K562 (cell line): Measurements from ENCODE around the gene OSGEP. TPM values are rescaled to one million over a fixed set of nuclear protein-coding genes. Genes with fewer than 3 reads are reported as not detected.

Experiments used
- ATAC-seq: fragments of 200-7000 bp; cut with Tn5 transposase; 3 replicates; pipeline ENCODE4 v1.9.1; 2020; ENCODE audit warnings: moderate library complexity
- BruUV-seq: library from RNA; stranded (reverse); fragments of 400-500 nt; replicated peaks from 2 replicates; lab custom pipeline; 2021; lab: Mats Ljungman, UMichigan
- CTCF ChIA-PET: fragments of 300-600 bp; formaldehyde crosslinking; extraction: SDS; loops from one replicate; lab custom pipeline; 2021; ENCODE audit warnings: low intra/inter-chr PET ratio; lab: Yijun Ruan, JAX
- POLR2A ChIA-PET: fragments of 300-600, 350-650 bp; sonication (Branson Sonifier 250); formaldehyde crosslinking; extraction: SDS; loops from one replicate; lab custom pipeline; 2021; ENCODE audit warnings: antibody characterized with exemption, inconsistent platforms; lab: Yijun Ruan, JAX
- DNase-seq, 4 experiments: peaks; one replicate each; pipeline versions ENCODE4 v3.0.0 to v3.0.0-alpha.2; 2011 to 2018; ENCODE audit warnings: low spot score in 3 of 4, mixed read lengths in 3 of 4; ENCODE audit errors: extremely low read depth in 1 of 4
- FAIRE-seq: peaks from 2 replicates; lab custom pipeline; 2011; peaks lifted over from hg19 to GRCh38; lab: Jason Lieb, UNC
- H2AFZ ChIP-seq: 2 replicates; pipeline ENCODE4 v1.6.0; 2011; ENCODE audit warnings: low read depth, low read length, control low read depth, inconsistent platforms
- H3K27ac ChIP-seq: fragments of 200-600 bp; 3 replicates; pipeline ENCODE4 v1.8.0; 2011; ENCODE audit warnings: low read depth, mild to moderate bottlenecking, control low read depth, inconsistent platforms, low read length, moderate library complexity, mixed read lengths; ENCODE audit errors: extremely low read depth
- H3K27me3 ChIP-seq, 2 experiments: fragments of 300-600 bp in 1 of 2; 2 replicates in 1 of 2; 3 replicates in 1 of 2; pipeline versions ENCODE4 v1.6.0 to v1.8.0; 2011; ENCODE audit warnings: inconsistent platforms in 2 of 2, low read length in 2 of 2, mild to moderate bottlenecking in 1 of 2, mixed read lengths in 1 of 2, moderate library complexity in 1 of 2; ENCODE audit not compliant: control insufficient read depth in 2 of 2, insufficient read depth in 2 of 2
- H3K36me3 ChIP-seq: fragments of 300-600 bp; 3 replicates; pipeline ENCODE4 v1.8.0; 2011; ENCODE audit warnings: mild to moderate bottlenecking, low read length, inconsistent platforms; ENCODE audit not compliant: control insufficient read depth, insufficient read depth
- H3K4me1 ChIP-seq, 2 experiments: fragments of 200-600 bp in 1 of 2; replicated peaks in 1 of 2; 2 replicates in 1 of 2; 3 replicates in 1 of 2; pipeline versions ENCODE4 v1.5.1 to v1.8.0; 2011; ENCODE audit warnings: inconsistent platforms in 2 of 2, low read length in 2 of 2, mild to moderate bottlenecking in 1 of 2, mixed read lengths in 1 of 2, moderate library complexity in 1 of 2; ENCODE audit not compliant: control insufficient read depth in 2 of 2, insufficient read depth in 2 of 2
- H3K4me2 ChIP-seq: 2 replicates; pipeline ENCODE4 v1.6.1; 2011; ENCODE audit warnings: low read length, control low read depth, inconsistent platforms, mixed read lengths; ENCODE audit not compliant: insufficient read depth
- H3K4me3 ChIP-seq: fragments of 200-600 bp; sonication (generic), shearing (Covaris generic); 2 replicates; pipeline ENCODE4 v1.5.1; 2016; ENCODE audit warnings: control low read depth, inconsistent platforms
- H3K79me2 ChIP-seq: fragments of 200-600 bp; 3 replicates; pipeline ENCODE4 v1.8.0; 2011; ENCODE audit warnings: low read length, inconsistent platforms; ENCODE audit not compliant: control insufficient read depth, insufficient read depth
- H3K9ac ChIP-seq, 2 experiments: 2 replicates each; pipeline versions ENCODE4 v1.6.0 to v1.6.1; 2011; ENCODE audit warnings: low read depth in 2 of 2, low read length in 2 of 2, control low read depth in 1 of 2, inconsistent platforms in 1 of 2, mild to moderate bottlenecking in 1 of 2, mixed read lengths in 1 of 2; ENCODE audit not compliant: insufficient read depth in 1 of 2
- H3K9me1 ChIP-seq: one replicate; pipeline ENCODE4 v1.6.0; 2011; ENCODE audit warnings: inconsistent platforms, mild to moderate bottlenecking, low read length, moderate library complexity; ENCODE audit not compliant: control insufficient read depth, insufficient read depth
- H3K9me3 ChIP-seq: replicated peaks from 2 replicates; pipeline ENCODE4 v1.5.1; 2011; ENCODE audit warnings: low read depth, low read length, inconsistent platforms; ENCODE audit not compliant: control insufficient read depth, insufficient read depth
- H4K20me1 ChIP-seq: replicated peaks from 2 replicates; pipeline ENCODE4 v1.6.1; 2011; ENCODE audit warnings: low read length, inconsistent platforms, mixed read lengths; ENCODE audit not compliant: control insufficient read depth, insufficient read depth
- ATF3 ChIP-seq, 2 experiments: fragments of 450-650 bp in 1 of 2; sonication (generic) in 1 of 2; formaldehyde crosslinking in 1 of 2; IDR thresholded peaks in 1 of 2; conservative IDR thresholded peaks in 1 of 2; 2 replicates each; pipeline versions ENCODE4 v1.6.1 to v1.8.1; 2016 to 2023; ENCODE audit warnings: mild to moderate bottlenecking in 2 of 2, moderate library complexity in 2 of 2, inconsistent platforms in 1 of 2, missing genetic modification reagents in 1 of 2
- RB1 ChIP-seq: fragments of 450-650 bp; IDR thresholded peaks from 2 replicates; pipeline ENCODE4 v1.6.1; 2017; ENCODE audit warnings: low read depth, mild to moderate bottlenecking
- RFX1 ChIP-seq: fragments of 450-650 bp; IDR thresholded peaks from 2 replicates; pipeline ENCODE4 v1.6.1; 2016; ENCODE audit warnings: mild to moderate bottlenecking, moderate library complexity
- SAP30 ChIP-seq: fragments of 200-600 bp; sonication (generic); IDR thresholded peaks from 2 replicates; pipeline ENCODE4 v1.6.1; 2012; ENCODE audit warnings: borderline replicate concordance, low read depth, mild to moderate bottlenecking, moderate library complexity, low read length, control low read depth, inconsistent platforms; ENCODE audit not compliant: insufficient read depth, poor library complexity, severe bottlenecking
- SIN3A ChIP-seq, 2 experiments: fragments of 150-350 bp in 1 of 2; IDR thresholded peaks; 2 replicates each; pipeline ENCODE4 v1.6.1; 2011 to 2016; ENCODE audit warnings: borderline replicate concordance in 2 of 2, low read depth in 2 of 2, low read length in 2 of 2, mild to moderate bottlenecking in 2 of 2, moderate library complexity in 2 of 2; ENCODE audit not compliant: control insufficient read depth in 1 of 2
- STAT6 ChIP-seq: sonication (generic); formaldehyde crosslinking; IDR thresholded peaks from 2 replicates; pipeline ENCODE4 v1.8.1; 2023; ENCODE audit warnings: mild to moderate bottlenecking, missing genetic modification reagents
- whole genome bisulfite sequencing: fragments of 100-300 bp; shearing (Covaris generic); methylation state at CpG from one replicate; pipeline ENCODE4 v1.1.6; 2016; ENCODE audit warnings: low coverage, mixed read lengths; ENCODE audit not compliant: insufficient coverage; ENCODE audit errors: missing lambda C conversion rate; 5-methylcytosine and 5-hydroxymethylcytosine counted together
- in situ Hi-C: fragments of 300-500 bp; cut with MboI; formaldehyde crosslinking; loops from 4 replicates; pipeline ENCODE4 v1.15.0; 2018; ENCODE audit warnings: inconsistent platforms, mixed read lengths
- intact Hi-C: fragments of 100-400 bp; cut with micrococcal nuclease; formaldehyde crosslinking; loops from 2 replicates; pipeline ENCODE4 v1.14.2; 2022
- polyA plus RNA-seq, 8 experiments: library from polyadenylated mRNA; depleted of rRNA in 4 of 8; stranded (reverse) in 5 of 8; unstranded in 3 of 8; fragments of >200 nt; fragmentation: Nextera tagmentation in 2 of 8; fragmentation: Illumina TruSeq in 1 of 8; extraction: Ambion mirVana in 2 of 8; extraction: Trizol in 1 of 8; gene quantifications; 2 replicates each; pipeline versions ENCODE4 v1.2.1 to v1.2.3, GENCODE V29; 2011 to 2014; ENCODE audit warnings: inconsistent platforms in 1 of 8, missing spikeins in 1 of 8
- total RNA-seq, 7 experiments: library from RNA; depleted of rRNA in 6 of 7; stranded (reverse); fragments of >200 nt in 6 of 7; fragmentation: Illumina TruSeq in 2 of 7; extraction: Trizol in 2 of 7; gene quantifications; 2 replicates each; pipeline versions ENCODE4 v1.2.1 to v1.2.3, GENCODE V29; 2011 to 2021; ENCODE audit warnings: low replicate concordance in 1 of 7
- TF ChIP-seq, protein P1 (sequence below): fragments of 250-450 bp; sonication (Bioruptor Pico); IDR thresholded peaks from 2 replicates; pipeline ENCODE4 v1.4.0; 2020

OSGEP gene
- total and polyA plus RNA-seq, 9 of the 15 experiments (the other 6 are each of a cell fraction or from before 2014, with no cell fraction given) = 32.1 to 59.2 (median 44.1) TPM

- TF ChIP-seq SAP30 = no peak
- TF ChIP-seq, all 486 proteins: peak for 0
These were observed 37.9 kb upstream of the OSGEP start (continued) for GRCh38 chr14:20492486-20492885.

DNA sequence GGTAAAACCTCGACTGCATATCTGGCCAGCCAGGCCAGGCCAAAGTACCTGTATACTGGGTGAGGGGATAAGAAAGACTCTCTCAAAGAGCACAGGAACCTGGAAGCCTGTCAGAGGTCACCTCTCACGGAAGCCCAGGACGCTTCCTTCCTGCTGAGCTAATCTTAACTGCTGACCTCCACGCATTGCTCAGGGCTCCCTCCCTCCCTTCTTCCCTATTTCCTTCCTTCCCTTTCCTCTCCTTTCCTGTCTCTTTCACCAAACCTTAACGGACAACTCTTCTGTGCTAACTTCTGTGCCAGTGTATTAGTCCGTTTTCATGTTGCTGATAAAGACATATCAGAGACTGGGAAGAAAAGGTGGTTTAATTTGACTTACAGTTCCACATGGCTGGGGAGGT lies 36.0 kb upstream of the OSGEP start:
- peak overlapping the region; percentile 99 for H2AFZ ChIP-seq
- no peaks in the 10 kb centered on the region for H3K9me3 ChIP-seq
- intact Hi-C loops (loop anchor here (2.0 kb wide), 1 partner anchor 30 kb away; the partner anchor contains the start of gene PIP4P1), in situ Hi-C loops (no loop called here)
- H3K4me1 ChIP-seq = peaks cover 14 to 38% of the 10 kb centered on the region in 2 experiments; a peak in 3 of 5 replicates
- H3K36me3 ChIP-seq = no peaks in the 10 kb centered on the region
- H3K4me2 ChIP-seq = peak overlapping the region; percentile 67
- H3K27ac ChIP-seq = peak overlapping the region; percentile 74
- no peak overlapping the region for H3K4me3 ChIP-seq
- H3K9ac ChIP-seq = peak overlapping the region; percentile 60 to 70; a peak in 2 of 4 replicates
- whole genome bisulfite sequencing = 4% methylated on average over 5 of the region's 6 CpGs
- no peaks in the 10 kb centered on the region for H3K79me2 ChIP-seq
- ChIA-PET CTCF (no interaction called here), POLR2A (interaction anchor here (0.6 to 1.1 kb wide), 2 partner anchors 148 to 242 kb away, joined by 3 read pairs; no protein-coding TSS in a partner anchor)
- ATAC-seq = peak; percentile 80
- no peaks in the 10 kb centered on the region for H3K9me1 ChIP-seq
- BruUV-seq = TSS peak; percentile 57
- peak; percentile 66 for FAIRE-seq
- peak in 2 of 4 experiments; percentile 22 to 62 for DNase-seq
- H3K27me3 ChIP-seq = no peaks in the 10 kb centered on the region
- H4K20me1 ChIP-seq = no peaks in the 10 kb centered on the region
- TF ChIP-seq, protein P1, sequence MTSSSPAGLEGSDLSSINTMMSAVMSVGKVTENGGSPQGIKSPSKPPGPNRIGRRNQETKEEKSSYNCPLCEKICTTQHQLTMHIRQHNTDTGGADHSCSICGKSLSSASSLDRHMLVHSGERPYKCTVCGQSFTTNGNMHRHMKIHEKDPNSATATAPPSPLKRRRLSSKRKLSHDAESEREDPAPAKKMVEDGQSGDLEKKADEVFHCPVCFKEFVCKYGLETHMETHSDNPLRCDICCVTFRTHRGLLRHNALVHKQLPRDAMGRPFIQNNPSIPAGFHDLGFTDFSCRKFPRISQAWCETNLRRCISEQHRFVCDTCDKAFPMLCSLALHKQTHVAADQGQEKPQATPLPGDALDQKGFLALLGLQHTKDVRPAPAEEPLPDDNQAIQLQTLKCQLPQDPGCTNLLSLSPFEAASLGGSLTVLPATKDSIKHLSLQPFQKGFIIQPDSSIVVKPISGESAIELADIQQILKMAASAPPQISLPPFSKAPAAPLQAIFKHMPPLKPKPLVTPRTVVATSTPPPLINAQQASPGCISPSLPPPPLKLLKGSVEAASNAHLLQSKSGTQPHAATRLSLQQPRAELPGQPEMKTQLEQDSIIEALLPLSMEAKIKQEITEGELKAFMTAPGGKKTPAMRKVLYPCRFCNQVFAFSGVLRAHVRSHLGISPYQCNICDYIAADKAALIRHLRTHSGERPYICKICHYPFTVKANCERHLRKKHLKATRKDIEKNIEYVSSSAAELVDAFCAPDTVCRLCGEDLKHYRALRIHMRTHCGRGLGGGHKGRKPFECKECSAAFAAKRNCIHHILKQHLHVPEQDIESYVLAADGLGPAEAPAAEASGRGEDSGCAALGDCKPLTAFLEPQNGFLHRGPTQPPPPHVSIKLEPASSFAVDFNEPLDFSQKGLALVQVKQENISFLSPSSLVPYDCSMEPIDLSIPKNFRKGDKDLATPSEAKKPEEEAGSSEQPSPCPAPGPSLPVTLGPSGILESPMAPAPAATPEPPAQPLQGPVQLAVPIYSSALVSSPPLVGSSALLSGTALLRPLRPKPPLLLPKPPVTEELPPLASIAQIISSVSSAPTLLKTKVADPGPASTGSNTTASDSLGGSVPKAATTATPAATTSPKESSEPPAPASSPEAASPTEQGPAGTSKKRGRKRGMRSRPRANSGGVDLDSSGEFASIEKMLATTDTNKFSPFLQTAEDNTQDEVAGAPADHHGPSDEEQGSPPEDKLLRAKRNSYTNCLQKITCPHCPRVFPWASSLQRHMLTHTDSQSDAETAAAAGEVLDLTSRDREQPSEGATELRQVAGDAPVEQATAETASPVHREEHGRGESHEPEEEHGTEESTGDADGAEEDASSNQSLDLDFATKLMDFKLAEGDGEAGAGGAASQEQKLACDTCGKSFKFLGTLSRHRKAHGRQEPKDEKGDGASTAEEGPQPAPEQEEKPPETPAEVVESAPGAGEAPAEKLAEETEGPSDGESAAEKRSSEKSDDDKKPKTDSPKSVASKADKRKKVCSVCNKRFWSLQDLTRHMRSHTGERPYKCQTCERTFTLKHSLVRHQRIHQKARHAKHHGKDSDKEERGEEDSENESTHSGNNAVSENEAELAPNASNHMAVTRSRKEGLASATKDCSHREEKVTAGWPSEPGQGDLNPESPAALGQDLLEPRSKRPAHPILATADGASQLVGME (CRISPR knock-in tag) = no peak
- TF ChIP-seq RB1 (no peak), ATF3 (IDR thresholded peaks at IDR 0.05) (no peak), ATF3 (CRISPR knock-in tag; conservative IDR thresholded peaks at IDR 0.05) (no peak), STAT6 (CRISPR knock-in tag) (no peak), SIN3A (IDR thresholded peaks at IDR 0.05; ENCODE audit: borderline replicate concordance in 2 of 2, control insufficient read depth in 1 of 2, low read depth in 2 of 2, low read length in 2 of 2) (no peak), RFX1 (no peak)
